H1 (cell line): Measurements from ENCODE around the gene ALOX5AP. TPM values are rescaled to one million over a fixed set of nuclear protein-coding genes. Genes with fewer than 3 reads are reported as not detected.

ENCODE experiments used
- CTCF ChIA-PET: fragments of 300-600 bp; sonication (Branson Sonifier 250); formaldehyde crosslinking; loops from one replicate; lab custom pipeline; 2021; ENCODE audit not compliant: partially characterized antibody; lab: Charles Lee
- POLR2A ChIA-PET: fragments of 300-600 bp; sonication (Branson Sonifier 250); formaldehyde crosslinking; loops from one replicate; lab custom pipeline; 2021; ENCODE audit warnings: inconsistent platforms; ENCODE audit not compliant: partially characterized antibody; lab: Charles Lee
- DNase-seq, 2 experiments: peaks; one replicate each; pipeline versions ENCODE4 v3.0.0 to v3.0.0-alpha.2; 2010 to 2022; ENCODE audit warnings: low spot score in 2 of 2, low read depth in 1 of 2, mixed read lengths in 1 of 2
- FAIRE-seq: peaks from 2 replicates; lab custom pipeline; 2011; peaks lifted over from hg19 to GRCh38; lab: Jason Lieb, UNC
- H2AFZ ChIP-seq: 2 replicates; pipeline ENCODE4 v1.8.1; 2012; ENCODE audit warnings: low read length, inconsistent platforms
- H2AK5ac ChIP-seq: 2 replicates; pipeline ENCODE4 v1.6.1; 2013; ENCODE audit warnings: low read depth, low read length
- H2BK120ac ChIP-seq: replicated peaks from 2 replicates; pipeline ENCODE3; 2013; ENCODE audit warnings: low read depth, low read length, inconsistent platforms
- H2BK12ac ChIP-seq: 2 replicates; pipeline ENCODE4 v1.6.1; 2013; ENCODE audit warnings: low read depth, low read length
- H2BK15ac ChIP-seq: 2 replicates; pipeline ENCODE4 v1.6.1; 2013; ENCODE audit warnings: low read length
- H2BK20ac ChIP-seq: 2 replicates; pipeline ENCODE4 v1.6.1; 2013; ENCODE audit warnings: low read length
- H2BK5ac ChIP-seq: 2 replicates; pipeline ENCODE4 v1.6.1; 2013; ENCODE audit warnings: low read depth, low read length
- H3K14ac ChIP-seq: 2 replicates; pipeline ENCODE4 v1.6.1; 2013; ENCODE audit warnings: inconsistent platforms; ENCODE audit not compliant: insufficient read length
- H3K18ac ChIP-seq: 2 replicates; pipeline ENCODE4 v1.6.1; 2013; ENCODE audit warnings: low read length; ENCODE audit errors: extremely low read depth
- H3K23ac ChIP-seq: 2 replicates; pipeline ENCODE4 v1.6.1; 2013; ENCODE audit warnings: inconsistent platforms; ENCODE audit not compliant: insufficient read length
- H3K23me2 ChIP-seq: 2 replicates; pipeline ENCODE4 v1.6.1; 2013; ENCODE audit warnings: low read depth, low read length
- H3K27ac ChIP-seq: 2 replicates; pipeline ENCODE4 v1.6.1; 2011; ENCODE audit warnings: low read depth, low read length, inconsistent platforms
- H3K27me3 ChIP-seq, 4 experiments: replicated peaks in 1 of 4; 1 replicate in 1 of 4; 2 replicates in 3 of 4; pipeline versions ENCODE4 v1.6.1 to v1.8.1; 2011 to 2013; ENCODE audit warnings: low read length in 3 of 4, mild to moderate bottlenecking in 3 of 4, inconsistent platforms in 2 of 4, mixed read lengths in 2 of 4, moderate library complexity in 1 of 4; ENCODE audit not compliant: control insufficient read depth in 3 of 4, insufficient read depth in 3 of 4; ENCODE audit errors: extremely low read depth in 1 of 4
- H3K36me3 ChIP-seq, 4 experiments: 2 replicates each; pipeline versions ENCODE4 v1.6.1 to v1.8.1; 2011 to 2013; ENCODE audit warnings: mild to moderate bottlenecking in 4 of 4, low read length in 3 of 4, moderate library complexity in 2 of 4, control low read depth in 1 of 4, inconsistent platforms in 1 of 4; ENCODE audit not compliant: insufficient read depth in 4 of 4, control insufficient read depth in 2 of 4
- H3K4ac ChIP-seq: replicated peaks from 2 replicates; pipeline ENCODE3; 2013; ENCODE audit warnings: low read length, low read depth, mixed read lengths, inconsistent platforms; ENCODE audit not compliant: insufficient read length
- H3K4me1 ChIP-seq, 4 experiments: replicated peaks in 1 of 4; 1 replicate in 1 of 4; 2 replicates in 3 of 4; pipeline versions ENCODE4 v1.6.1 to v1.8.1; 2011 to 2013; ENCODE audit warnings: low read length in 3 of 4, inconsistent platforms in 2 of 4, mixed read lengths in 1 of 4; ENCODE audit not compliant: insufficient read depth in 4 of 4, control insufficient read depth in 3 of 4
- H3K4me2 ChIP-seq, 2 experiments: 2 replicates each; pipeline versions ENCODE4 v1.6.1 to v1.8.1; 2011 to 2013; ENCODE audit warnings: low read depth in 2 of 2, low read length in 2 of 2, control low read depth in 1 of 2, inconsistent platforms in 1 of 2, mild to moderate bottlenecking in 1 of 2; ENCODE audit not compliant: insufficient read depth in 1 of 2
- H3K4me3 ChIP-seq, 4 experiments: fragments of 200-600, 300-600 bp in 1 of 4; sonication (generic), shearing (Covaris generic), sonication (Bioruptor Twin) in 1 of 4; 2 replicates each; pipeline versions ENCODE4 v1.5.1 to v1.8.1; 2011 to 2016; ENCODE audit warnings: low read length in 4 of 4, low read depth in 3 of 4, control low read depth in 2 of 4, inconsistent platforms in 2 of 4, mild to moderate bottlenecking in 2 of 4, mixed read lengths in 1 of 4, moderate library complexity in 1 of 4; ENCODE audit not compliant: insufficient read depth in 2 of 4; ENCODE audit errors: extremely low read depth in 1 of 4
- H3K56ac ChIP-seq: replicated peaks from 2 replicates; pipeline ENCODE3; 2013; ENCODE audit warnings: low read depth, mild to moderate bottlenecking, mixed read lengths, low read length, inconsistent platforms; ENCODE audit not compliant: insufficient read length
- H3K79me1 ChIP-seq: 2 replicates; pipeline ENCODE4 v1.6.1; 2013; ENCODE audit warnings: low read depth, low read length, control low read depth
- H3K79me2 ChIP-seq, 2 experiments: 2 replicates each; pipeline versions ENCODE4 v1.6.1 to v1.8.1; 2012 to 2013; ENCODE audit warnings: low read length in 2 of 2, mild to moderate bottlenecking in 2 of 2, inconsistent platforms in 1 of 2; ENCODE audit not compliant: insufficient read depth in 2 of 2, control insufficient read depth in 1 of 2
- H3K9ac ChIP-seq, 4 experiments: replicated peaks in 1 of 4; 1 replicate in 1 of 4; 2 replicates in 3 of 4; pipeline versions ENCODE4 v1.6.1 to v1.8.1; 2011 to 2013; ENCODE audit warnings: low read depth in 3 of 4, low read length in 3 of 4, control low read depth in 2 of 4, mild to moderate bottlenecking in 2 of 4, moderate library complexity in 2 of 4, inconsistent platforms in 1 of 4; ENCODE audit errors: extremely low read depth in 1 of 4
- H3K9me3 ChIP-seq, 2 experiments: 2 replicates each; pipeline versions ENCODE4 v1.6.1 to v1.8.1; 2012 to 2013; ENCODE audit warnings: mild to moderate bottlenecking in 2 of 2, moderate library complexity in 2 of 2, control low read depth in 1 of 2, inconsistent platforms in 1 of 2, low read depth in 1 of 2, low read length in 1 of 2, mixed read lengths in 1 of 2; ENCODE audit not compliant: insufficient read depth in 2 of 2
- H4K20me1 ChIP-seq, 2 experiments: replicated peaks in 1 of 2; 2 replicates each; pipeline versions ENCODE3 to v1.8.1; 2011 to 2013; ENCODE audit warnings: inconsistent platforms in 2 of 2, low read length in 2 of 2, mild to moderate bottlenecking in 1 of 2; ENCODE audit not compliant: insufficient read depth in 2 of 2, control insufficient read depth in 1 of 2
- H4K5ac ChIP-seq: 2 replicates; pipeline ENCODE4 v1.6.1; 2013; ENCODE audit warnings: low read length, low read depth, mixed read lengths, inconsistent platforms; ENCODE audit not compliant: insufficient read length
- H4K8ac ChIP-seq: 2 replicates; pipeline ENCODE4 v1.8.0; 2013; ENCODE audit warnings: mild to moderate bottlenecking, moderate library complexity, low read length, inconsistent platforms; ENCODE audit not compliant: insufficient read depth; ENCODE audit errors: extremely low read depth
- H4K91ac ChIP-seq: replicated peaks from 2 replicates; pipeline ENCODE3; 2013; ENCODE audit warnings: low read length, mixed read lengths, inconsistent platforms; ENCODE audit not compliant: insufficient read length
- ASH2L ChIP-seq: fragments of 200-600, 300-600 bp; sonication (generic); IDR thresholded peaks from one replicate; pipeline ENCODE4 v1.7.1; 2017; ENCODE audit warnings: low read length
- BACH1 ChIP-seq: IDR thresholded peaks from 2 replicates; pipeline ENCODE4 v1.6.1; 2012; ENCODE audit warnings: low read length, improper control_type of control experiment
- CBX5 ChIP-seq: fragments of 300-800, 300-1000 bp; sonication (generic); IDR thresholded peaks from 2 replicates; pipeline ENCODE4 v1.7.1; 2016; ENCODE audit warnings: antibody characterized with exemption, low read length, low read depth
- EGR1 ChIP-seq: IDR thresholded peaks from 2 replicates; pipeline ENCODE4 v1.6.1; 2011; ENCODE audit warnings: low read depth, low read length, borderline replicate concordance
- PHF8 ChIP-seq: fragments of 200-600 bp; sonication (generic); conservative IDR thresholded peaks from 2 replicates; pipeline ENCODE4 v1.7.1; 2012; ENCODE audit warnings: low read depth, mild to moderate bottlenecking, inconsistent platforms, low read length, moderate library complexity
- TBP ChIP-seq: IDR thresholded peaks from 2 replicates; pipeline ENCODE4 v1.6.1; 2011; ENCODE audit warnings: low read depth, low read length, improper control_type of control experiment
- WGBS, 2 experiments: shearing (Covaris generic) in 1 of 2; methylation state at CpG; one replicate each; pipeline versions ENCODE4 v1.1.6 to v1.1.7; 2013 to 2015; ENCODE audit warnings: low lambda C conversion rate in 2 of 2, mixed read lengths in 2 of 2, inconsistent platforms in 1 of 2, low coverage in 1 of 2, missing lambda C conversion rate in 1 of 2; ENCODE audit not compliant: insufficient replicate concordance in 2 of 2, insufficient coverage in 1 of 2, insufficient read length in 1 of 2; ENCODE audit errors: extremely low coverage in 1 of 2, missing lambda C conversion rate in 1 of 2; 5-methylcytosine and 5-hydroxymethylcytosine counted together
- polyA plus RNA-seq, 7 experiments: library from polyadenylated mRNA; depleted of rRNA in 3 of 7; stranded (reverse) in 5 of 7; unstranded in 2 of 7; fragments of >200 nt in 5 of 7; fragments of 200-250 nt in 2 of 7; gene quantifications; 1 replicate in 5 of 7; 2 replicates in 1 of 7; 4 replicates in 1 of 7; pipeline versions ENCODE4 v1.2.1 to v1.2.3, GENCODE V29; 2011 to 2013; ENCODE audit warnings: missing spikeins in 2 of 7, mixed read lengths in 2 of 7
- total RNA-seq: library from RNA; stranded (reverse); fragmentation: NEBNext Ultra II Directional; extraction: Animal tissue kit (Norgen Biotek cat#: 25700); gene quantifications from 2 replicates; pipeline ENCODE4 v1.2.1, GENCODE V29; 2021

ALOX5AP gene
- total and polyA plus RNA-seq, 2 of the 8 experiments (the other 6 are each of a cell fraction or from before 2014, with no cell fraction given): not detected

DNA sequence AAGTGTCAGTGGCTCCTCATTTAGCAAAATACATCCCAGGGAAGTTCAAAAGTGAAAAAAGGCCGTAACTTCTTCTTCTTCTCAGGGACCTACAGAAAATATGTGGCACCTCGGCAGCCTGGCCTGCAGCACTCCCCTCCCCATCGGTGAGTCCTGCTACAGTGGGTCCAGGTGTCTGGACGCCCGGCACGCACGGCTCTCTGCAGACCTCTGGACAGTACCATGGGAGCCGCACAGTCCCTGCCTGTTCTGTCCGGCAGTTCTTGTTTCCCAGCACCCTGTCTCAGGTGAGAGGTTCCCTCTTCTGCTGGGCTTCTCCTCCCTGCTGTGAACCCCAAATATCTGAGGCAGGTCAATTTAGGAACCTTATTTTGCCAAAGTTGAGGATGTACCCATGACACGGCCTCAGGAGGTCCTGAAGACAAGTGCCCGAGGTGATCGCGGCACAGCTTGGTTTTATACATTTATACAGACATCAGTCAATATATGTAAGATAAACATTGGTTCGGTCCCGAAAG, 36.8 kb upstream of the ALOX5AP start:
- 86% methylated on average over 15 of the region's 15 CpGs; no CpG with 5 or more reads in 1 of the 2 experiments for WGBS, 2 experiments
- H2BK5ac ChIP-seq: no peak overlapping the region

More for the DNA sequence above, 36.8 kb upstream of the ALOX5AP start:
- Histone ChIP-seq H3K4me2 (no peak overlapping the region), H3K23ac (no peak overlapping the region), H2BK12ac (no peak overlapping the region), H3K9me3 (no peaks in the 10 kb centered on the region), H2BK20ac (no peak overlapping the region), H3K27ac (no peak overlapping the region), H4K5ac (no peak overlapping the region), H4K91ac (no peak overlapping the region), H3K14ac (no peak overlapping the region), H3K9ac (no peak overlapping the region), H2AK5ac (no peak overlapping the region), H3K18ac (no peak overlapping the region), H3K56ac (no peak overlapping the region), H4K8ac (no peak overlapping the region), H3K4ac (no peak overlapping the region), H2AFZ (no peak overlapping the region), H3K27me3 (no peaks in the 10 kb centered on the region), H3K4me1 (peaks cover 0 to 5% (median 0%) of the 10 kb centered on the region in 4 experiments; a peak in 3 of 7 replicates), H2BK120ac (no peak overlapping the region), H3K4me3 (no peak overlapping the region), H3K23me2 (no peaks in the 10 kb centered on the region), H4K20me1 (no peaks in the 10 kb centered on the region), H2BK15ac (no peak overlapping the region), H3K79me2 (no peaks in the 10 kb centered on the region), H3K79me1 (no peaks in the 10 kb centered on the region), H3K36me3 (no peaks in the 10 kb centered on the region)
- CTCF ChIA-PET: interaction anchor here (1.5 kb wide), 1 partner anchor 40 kb away, joined by 3 read pairs; no protein-coding TSS in a partner anchor
- TF ChIP-seq TBP (no peak), BACH1 (no peak), CBX5 (no peak), PHF8 (no peak), EGR1 (no peak), ASH2L (no peak)
- FAIRE-seq (no peak), DNase-seq (no peak)
- POLR2A ChIA-PET: no interaction called here
